Measurements from ENCODE around the gene EIF2B2. TPM values are rescaled to one million over a fixed set of nuclear protein-coding genes. Genes with fewer than 3 reads are reported as not detected.
"Not testable (repeated sequence)": the region's sequence is repeated elsewhere in the genome, so short reads cannot be mapped to it uniquely, and the experiment has no call there.

The EIF2B2 gene
- total RNA-seq, 3 donors from 2014 or later, result 61.2 to 69.4 (median 66.0) TPM

DNA sequence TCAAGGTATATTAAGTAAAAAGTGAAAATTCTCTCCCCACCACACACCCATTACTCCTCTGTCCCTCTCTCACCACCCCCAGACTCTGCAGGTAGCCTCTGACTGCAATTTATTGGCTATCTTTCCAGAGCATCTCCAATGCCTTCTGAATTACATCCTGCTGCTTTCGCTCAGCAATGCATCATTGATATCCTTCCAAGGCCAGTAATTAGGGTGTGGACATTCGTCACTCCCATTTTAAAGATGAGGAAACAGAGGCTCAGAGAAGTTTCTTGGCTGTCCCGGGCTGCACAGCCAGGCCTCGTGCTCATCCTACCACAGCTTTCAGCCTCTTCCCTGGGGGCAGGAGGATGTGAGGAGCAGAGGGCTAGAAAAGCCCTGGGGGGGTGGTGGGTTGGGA is 23.7 kb upstream of the EIF2B2 start:
- H3K9me3 Mint-ChIP-seq, result no peaks in the 10 kb centered on the region
- ATAC-seq (no peak), DNase-seq (no peak)
- H3K27me3 Mint-ChIP-seq (ENCODE audit: low read depth), result no peaks in the 10 kb centered on the region
- no peaks in the 10 kb centered on the region for H3K36me3 Mint-ChIP-seq (ENCODE audit: insufficient read depth)
- H3K4me3 Mint-ChIP-seq, result no peak overlapping the region
- no peaks in the 10 kb centered on the region for H3K4me1 Mint-ChIP-seq (ENCODE audit: low read depth)

- ATAC-seq (no peak), DNase-seq (no peak)
- Mint-ChIP-seq H3K4me1 (ENCODE audit: low read depth) (no peaks in the 10 kb centered on the region), H3K9me3 (no peaks in the 10 kb centered on the region), H3K27me3 (ENCODE audit: low read depth) (no peaks in the 10 kb centered on the region), H3K36me3 (ENCODE audit: insufficient read depth) (no peaks in the 10 kb centered on the region), H3K4me3 (no peak overlapping the region)
These were observed 23.0 kb upstream of the EIF2B2 start for GRCh38 chr14:74979442-74980397.

GRCh38 chr14:74980398-74980730 is 22.4 kb upstream of the EIF2B2 start:
- no peaks in the 10 kb centered on the region for H3K27me3 Mint-ChIP-seq (ENCODE audit: low read depth)
- H3K36me3 Mint-ChIP-seq (ENCODE audit: insufficient read depth), result no peaks in the 10 kb centered on the region
- ATAC-seq (no peak), DNase-seq (no peak)
- no peaks in the 10 kb centered on the region for H3K4me1 Mint-ChIP-seq (ENCODE audit: low read depth)
- H3K9me3 Mint-ChIP-seq, result no peaks in the 10 kb centered on the region
- H3K4me3 Mint-ChIP-seq, result no peak overlapping the region

DNA sequence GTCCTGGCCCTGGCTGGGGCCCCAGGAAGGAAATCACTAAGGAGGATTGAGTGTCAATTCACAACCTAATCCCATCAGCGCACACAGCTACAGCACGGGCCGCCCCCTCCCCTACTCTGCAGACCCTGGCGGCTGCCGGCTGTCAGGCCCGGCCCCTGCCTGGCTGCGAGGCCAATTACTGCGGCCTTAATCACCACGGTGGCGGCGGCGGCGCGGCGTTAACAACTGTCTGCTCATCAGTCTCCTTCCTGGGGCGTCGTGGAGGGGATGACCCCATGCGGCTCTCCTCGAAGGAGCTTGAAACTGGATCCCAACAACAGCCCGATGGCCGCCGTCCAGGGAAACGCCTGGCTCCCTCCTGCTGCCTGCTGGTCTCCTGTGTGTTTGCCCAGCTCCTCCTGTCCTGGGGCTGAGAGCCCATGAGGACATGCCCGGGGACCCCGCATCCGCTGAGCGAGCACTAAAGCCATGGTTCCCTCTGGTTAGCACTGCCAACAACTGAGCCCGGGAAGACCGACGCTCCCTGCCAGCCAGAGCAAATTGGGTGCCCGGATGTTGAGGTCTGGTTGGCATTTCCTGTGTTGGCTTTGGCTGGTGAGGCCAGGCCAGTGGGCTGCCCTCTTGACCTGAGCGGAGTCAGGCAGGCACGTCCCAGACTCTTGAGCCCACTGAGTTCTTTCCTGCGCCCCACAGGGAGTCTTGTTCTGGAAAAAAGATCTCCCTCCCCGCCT is 21.8 kb upstream of the EIF2B2 start:
- Mint-ChIP-seq H3K36me3 (ENCODE audit: insufficient read depth) (no peaks in the 10 kb centered on the region), H3K4me1 (ENCODE audit: low read depth) (no peaks in the 10 kb centered on the region), H3K27me3 (ENCODE audit: low read depth) (no peaks in the 10 kb centered on the region), H3K9me3 (no peaks in the 10 kb centered on the region), H3K4me3 (no peak overlapping the region)
- no peak for ATAC-seq
- no peak for DNase-seq

- no peaks in the 10 kb centered on the region for H3K27me3 Mint-ChIP-seq (ENCODE audit: low read depth)
- H3K4me3 Mint-ChIP-seq, result no peak overlapping the region
- no peaks in the 10 kb centered on the region for H3K36me3 Mint-ChIP-seq (ENCODE audit: insufficient read depth)
- H3K4me1 Mint-ChIP-seq (ENCODE audit: low read depth), result no peaks in the 10 kb centered on the region
- H3K9me3 Mint-ChIP-seq, result no peaks in the 10 kb centered on the region
- DNase-seq (no peak), ATAC-seq (no peak)
These were observed 21.3 kb upstream of the EIF2B2 start for GRCh38 chr14:74981462-74981782.

GRCh38 chr14:74981833-74982232 is 20.9 kb upstream of the EIF2B2 start:
- Mint-ChIP-seq H3K4me3 (no peak overlapping the region), H3K4me1 (ENCODE audit: low read depth) (no peaks in the 10 kb centered on the region), H3K9me3 (no peaks in the 10 kb centered on the region), H3K27me3 (ENCODE audit: low read depth) (no peaks in the 10 kb centered on the region), H3K36me3 (ENCODE audit: insufficient read depth) (no peaks in the 10 kb centered on the region)
- no peak for DNase-seq
- no peak for ATAC-seq

DNA sequence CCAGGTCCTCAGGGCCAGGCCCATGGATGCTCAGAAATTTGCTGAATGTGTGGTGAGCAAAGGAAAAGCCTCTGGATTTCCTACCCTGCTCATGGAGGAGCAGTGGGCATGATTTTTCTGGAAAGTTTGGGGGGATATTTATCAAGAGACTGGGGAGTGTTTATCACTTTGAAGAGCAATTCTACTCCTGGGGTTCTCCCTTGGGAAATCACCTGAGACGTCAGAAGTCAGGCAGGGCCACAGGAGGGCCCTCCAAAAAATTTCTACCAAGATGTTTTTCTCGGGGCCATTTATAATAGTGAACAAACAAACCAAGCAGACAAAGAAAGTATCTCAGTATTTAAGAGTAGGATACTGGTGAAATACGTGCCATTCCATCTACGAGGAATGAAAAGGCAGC is 20.1 kb upstream of the EIF2B2 start:
- Mint-ChIP-seq H3K9me3 (no peaks in the 10 kb centered on the region), H3K4me1 (ENCODE audit: low read depth) (no peaks in the 10 kb centered on the region), H3K4me3 (no peak overlapping the region), H3K36me3 (ENCODE audit: insufficient read depth) (no peaks in the 10 kb centered on the region), H3K27me3 (ENCODE audit: low read depth) (no peaks in the 10 kb centered on the region)
- DNase-seq, result no peak
- ATAC-seq, result no peak

DNA sequence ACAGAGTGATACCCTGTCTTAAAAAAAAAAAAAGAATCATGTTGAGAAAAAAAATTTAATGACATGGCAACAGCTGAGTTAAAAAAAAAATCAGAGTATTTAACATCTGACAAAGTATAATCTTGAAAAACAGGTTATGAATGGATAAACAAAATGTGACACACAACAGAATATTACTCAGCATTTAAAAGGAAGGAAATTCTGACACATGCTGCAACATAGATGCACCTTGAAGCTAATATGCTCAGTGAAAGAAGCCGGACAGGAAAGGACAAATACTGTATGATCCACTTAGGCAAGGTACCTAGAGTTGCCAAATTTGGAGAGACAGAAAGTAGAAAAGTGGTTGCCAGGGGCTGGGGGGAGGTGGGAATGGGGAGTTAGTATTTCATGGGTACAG is 19.4 kb upstream of the EIF2B2 start:
- ATAC-seq (no peak), DNase-seq (no peak)
- Mint-ChIP-seq H3K4me1 (ENCODE audit: low read depth) (no peaks in the 10 kb centered on the region), H3K36me3 (ENCODE audit: insufficient read depth) (no peaks in the 10 kb centered on the region), H3K9me3 (no peaks in the 10 kb centered on the region), H3K4me3 (no peak overlapping the region), H3K27me3 (ENCODE audit: low read depth) (no peaks in the 10 kb centered on the region)

DNA sequence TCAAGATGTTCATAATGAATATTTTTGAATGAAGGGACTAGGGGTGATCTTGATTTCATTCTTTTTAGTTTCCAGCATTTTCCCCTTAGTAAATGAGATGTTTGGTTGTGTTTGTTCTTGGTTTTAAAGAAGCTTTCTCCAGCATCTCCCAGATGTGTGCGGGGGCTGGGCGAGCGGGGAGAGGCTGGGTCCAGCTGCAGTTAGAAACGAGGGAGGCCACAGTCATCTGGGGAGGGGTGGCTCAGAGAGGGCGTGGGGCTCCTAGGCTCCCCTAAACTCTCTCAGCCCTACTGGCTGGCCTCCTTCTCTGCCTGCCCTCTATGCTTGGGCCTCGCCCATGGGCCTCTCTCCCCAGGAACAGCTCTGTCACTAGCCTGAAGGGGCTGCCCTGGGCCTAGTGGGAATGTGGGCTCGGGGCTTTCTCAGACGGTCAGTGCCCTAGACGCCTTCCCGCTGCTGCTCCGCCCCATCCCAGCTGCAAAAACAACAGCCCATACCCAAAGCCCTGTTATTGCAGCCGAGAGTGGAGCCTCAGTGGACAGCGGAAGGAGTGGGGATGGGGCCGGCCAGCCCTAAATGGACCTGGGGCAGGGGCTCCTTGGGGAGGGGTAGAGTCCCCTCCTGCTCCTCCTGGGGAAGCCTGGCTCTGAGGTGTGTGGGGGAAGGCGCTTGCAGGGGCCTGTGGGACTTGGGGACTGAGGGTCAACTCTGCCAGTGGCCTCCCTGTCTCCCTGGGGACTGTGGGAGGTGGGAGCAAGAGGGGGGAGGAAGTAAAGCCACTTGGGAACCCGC is 18.3 kb upstream of the EIF2B2 start:
- DNase-seq (no peak), ATAC-seq (no peak)
- H3K36me3 Mint-ChIP-seq (ENCODE audit: insufficient read depth), result no peaks in the 10 kb centered on the region
- no peaks in the 10 kb centered on the region for H3K27me3 Mint-ChIP-seq (ENCODE audit: low read depth)
- H3K4me3 Mint-ChIP-seq, result no peak overlapping the region
- no peaks in the 10 kb centered on the region for H3K9me3 Mint-ChIP-seq
- no peaks in the 10 kb centered on the region for H3K4me1 Mint-ChIP-seq (ENCODE audit: low read depth)

GRCh38 chr14:74985028-74985310 is 17.8 kb upstream of the EIF2B2 start:
- no peak for DNase-seq
- no peaks in the 10 kb centered on the region for H3K4me1 Mint-ChIP-seq (ENCODE audit: low read depth)
- H3K27me3 Mint-ChIP-seq (ENCODE audit: low read depth), result no peaks in the 10 kb centered on the region
- no peak for ATAC-seq
- no peak overlapping the region for H3K4me3 Mint-ChIP-seq
- H3K36me3 Mint-ChIP-seq (ENCODE audit: insufficient read depth), result no peaks in the 10 kb centered on the region
- no peaks in the 10 kb centered on the region for H3K9me3 Mint-ChIP-seq

GRCh38 chr14:74985806-74986205 is 16.9 kb upstream of the EIF2B2 start:
- DNase-seq (no peak), ATAC-seq (no peak)
- H3K4me1 Mint-ChIP-seq (ENCODE audit: low read depth), result no peaks in the 10 kb centered on the region
- H3K9me3 Mint-ChIP-seq, result no peaks in the 10 kb centered on the region
- no peak overlapping the region for H3K4me3 Mint-ChIP-seq
- H3K36me3 Mint-ChIP-seq (ENCODE audit: insufficient read depth), result no peaks in the 10 kb centered on the region
- peaks cover 2% of the 10 kb centered on the region for H3K27me3 Mint-ChIP-seq (ENCODE audit: low read depth)

DNA sequence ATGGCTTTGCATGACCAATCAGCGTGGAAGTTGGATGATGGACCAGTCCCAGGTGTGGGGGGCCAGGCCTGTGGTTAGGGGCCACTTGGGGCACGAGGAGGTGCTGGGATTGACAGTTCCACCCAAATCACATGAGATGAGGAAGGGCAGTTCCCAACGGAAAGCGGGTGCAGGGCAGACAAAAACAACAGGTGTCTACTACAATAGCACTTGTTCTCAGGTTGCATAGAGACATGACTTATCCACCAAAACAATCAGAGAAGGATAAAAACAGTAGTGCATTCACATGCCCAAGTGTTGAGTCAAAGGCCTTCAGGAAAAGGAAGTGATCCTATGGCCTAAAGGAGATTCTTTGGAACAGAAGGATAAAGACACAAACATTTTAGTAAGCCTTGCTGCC is 14.6 kb upstream of the EIF2B2 start:
- peaks cover 2% of the 10 kb centered on the region for H3K27me3 Mint-ChIP-seq (ENCODE audit: low read depth)
- ATAC-seq, result no peak
- no peak overlapping the region for H3K4me3 Mint-ChIP-seq
- H3K4me1 Mint-ChIP-seq (ENCODE audit: low read depth), result no peaks in the 10 kb centered on the region
- no peak for DNase-seq
- H3K36me3 Mint-ChIP-seq (ENCODE audit: insufficient read depth), result no peaks in the 10 kb centered on the region
- no peaks in the 10 kb centered on the region for H3K9me3 Mint-ChIP-seq

- DNase-seq (no peak), ATAC-seq (no peak)
- Mint-ChIP-seq H3K9me3 (no peaks in the 10 kb centered on the region), H3K4me3 (no peak overlapping the region), H3K4me1 (ENCODE audit: low read depth) (no peaks in the 10 kb centered on the region), H3K27me3 (ENCODE audit: low read depth) (peaks cover 2% of the 10 kb centered on the region), H3K36me3 (ENCODE audit: insufficient read depth) (no peaks in the 10 kb centered on the region)
These were observed 13.7 kb upstream of the EIF2B2 start for GRCh38 chr14:74988993-74989392.

DNA sequence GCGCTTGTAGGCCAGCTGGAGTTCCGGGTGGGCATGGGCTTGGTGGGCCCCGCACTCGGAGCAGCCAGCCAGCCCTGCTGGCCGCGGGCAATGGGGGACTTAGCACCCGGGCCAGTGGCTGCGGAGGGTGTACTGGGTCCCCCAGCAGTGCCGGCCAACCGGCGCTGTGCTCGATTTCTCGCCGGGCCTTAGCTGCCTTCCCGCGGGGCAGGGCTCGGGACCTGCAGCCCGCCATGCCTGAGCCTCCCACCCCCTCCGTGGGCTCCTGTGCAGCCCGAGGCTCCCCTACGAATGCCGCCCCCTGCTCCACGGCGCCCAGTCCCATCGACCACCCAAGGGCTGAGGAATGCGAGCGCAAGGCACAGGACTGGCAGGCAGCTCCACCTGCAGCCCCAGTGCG is 8.5 kb upstream of the EIF2B2 start:
- H3K36me3 Mint-ChIP-seq (ENCODE audit: insufficient read depth); ATAC-seq; H3K4me3 Mint-ChIP-seq; H3K9me3 Mint-ChIP-seq; H3K4me1 Mint-ChIP-seq (ENCODE audit: low read depth); H3K27me3 Mint-ChIP-seq (ENCODE audit: low read depth); DNase-seq: not testable (repeated sequence)

DNA sequence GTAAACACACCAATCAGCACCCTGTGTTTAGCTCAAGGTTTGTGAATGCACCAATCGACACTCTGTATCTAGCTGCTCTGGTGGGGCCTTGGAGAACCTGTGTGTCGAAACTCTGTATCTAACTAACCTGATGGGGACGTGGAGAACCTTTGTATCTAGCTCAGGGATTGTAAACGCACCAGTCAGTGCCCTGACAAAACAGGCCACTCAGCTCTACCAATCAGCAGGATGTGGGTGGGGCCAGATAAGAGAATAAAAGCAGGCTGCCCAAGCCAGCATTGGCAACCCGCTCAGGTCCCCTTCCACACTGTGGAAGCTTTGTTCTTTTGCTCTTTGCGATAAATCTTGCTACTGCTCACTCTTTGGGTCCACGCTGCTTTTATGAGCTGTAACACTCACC is 6.9 kb upstream of the EIF2B2 start:
- DNase-seq; H3K9me3 Mint-ChIP-seq; ATAC-seq; H3K4me1 Mint-ChIP-seq (ENCODE audit: low read depth); H3K36me3 Mint-ChIP-seq (ENCODE audit: insufficient read depth); H3K4me3 Mint-ChIP-seq; H3K27me3 Mint-ChIP-seq (ENCODE audit: low read depth): not testable (repeated sequence)
